Subcutaneous abdominal adipose tissue (tissue), 5 donors: ENCODE measurements around the gene TNIP1.
A peak's percentile ranks its signal among the peaks of the same experiment; 100 is the strongest.

ENCODE experiments used
- H3K27ac ChIP-seq: one replicate; pipeline ENCODE4 v1.7.0; 2013; ENCODE audit warnings: low read depth, mild to moderate bottlenecking, inconsistent platforms, low read length, moderate library complexity
- H3K27me3 ChIP-seq, 5 donors: one replicate each; pipeline ENCODE4 v1.7.0; 2013; ENCODE audit warnings: low read length in 5 of 5, inconsistent platforms in 1 of 5; ENCODE audit not compliant: control insufficient read depth in 5 of 5, insufficient read depth in 4 of 5
- H3K36me3 ChIP-seq, 5 donors: one replicate each; pipeline ENCODE4 v1.7.0; 2013; ENCODE audit warnings: low read length in 5 of 5; ENCODE audit not compliant: control insufficient read depth in 5 of 5, insufficient read depth in 5 of 5
- H3K4me1 ChIP-seq, 5 donors: one replicate each; pipeline ENCODE4 v1.7.0; 2013; ENCODE audit warnings: low read length in 5 of 5, mild to moderate bottlenecking in 3 of 5, moderate library complexity in 1 of 5; ENCODE audit not compliant: control insufficient read depth in 5 of 5, insufficient read depth in 5 of 5
- H3K4me3 ChIP-seq, 5 donors: one replicate each; pipeline ENCODE4 v1.7.0; 2013; ENCODE audit warnings: low read length in 5 of 5, low read depth in 1 of 5
- H3K9ac ChIP-seq, 5 donors: one replicate each; pipeline ENCODE4 v1.7.0; 2013; ENCODE audit warnings: low read length in 5 of 5, mild to moderate bottlenecking in 4 of 5, moderate library complexity in 3 of 5
- H3K9me3 ChIP-seq, 5 donors: one replicate each; pipeline ENCODE4 v1.7.0; 2013; ENCODE audit warnings: low read length in 5 of 5; ENCODE audit not compliant: control insufficient read depth in 5 of 5
- donor health status: healthy.
- donor health status: healthy.
- donor health status: healthy.
- donor health status: healthy.
- donor health status: healthy.

Gene TNIP1

DNA sequence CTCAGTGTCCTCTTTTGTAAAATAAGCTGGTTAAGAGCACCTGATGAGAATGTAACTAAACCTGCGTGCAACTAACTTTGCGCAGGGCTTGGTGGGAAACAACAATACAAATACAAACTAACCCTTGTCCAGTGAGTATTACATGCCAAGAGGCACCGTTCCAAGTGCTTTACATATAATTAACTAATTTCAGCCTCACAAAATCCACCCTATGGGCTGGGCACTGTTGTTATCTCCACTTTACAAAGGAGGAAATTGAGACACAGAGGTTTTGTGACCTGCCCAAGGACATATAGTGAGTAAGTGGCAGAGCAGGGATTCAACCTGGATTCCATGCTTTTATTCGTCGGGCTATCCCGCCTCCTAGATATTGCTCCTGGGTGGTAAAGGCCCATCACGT, 26.2 kb upstream of the TNIP1 start:
- Histone ChIP-seq H3K9me3 (no peaks in the 10 kb centered on the region), H3K27me3 (no peaks in the 10 kb centered on the region), H3K9ac (no peak overlapping the region), H3K36me3 (peaks cover 0 to 91% (median 78%) of the 10 kb centered on the region in 5 donors), H3K4me1 (peaks cover 11 to 54% (median 31%) of the 10 kb centered on the region in 5 donors), H3K27ac (peak overlapping the region; percentile 83), H3K4me3 (no peak overlapping the region)

- H3K9me3 ChIP-seq, result no peaks in the 10 kb centered on the region
- no peak overlapping the region for H3K4me3 ChIP-seq
- peaks cover 0 to 96% (median 83%) of the 10 kb centered on the region in 5 donors for H3K36me3 ChIP-seq
- no peaks in the 10 kb centered on the region for H3K27me3 ChIP-seq
- H3K27ac ChIP-seq, result peak overlapping the region; percentile 83
- H3K4me1 ChIP-seq, result peaks cover 11 to 60% (median 37%) of the 10 kb centered on the region in 5 donors
- H3K9ac ChIP-seq, result no peak overlapping the region
These were observed 25.7 kb upstream of the TNIP1 start for GRCh38 chr5:151106509-151106908.

GRCh38 chr5:151106043-151106442, 25.2 kb upstream of the TNIP1 start:
- Histone ChIP-seq H3K27me3 (no peaks in the 10 kb centered on the region), H3K36me3 (peaks cover 0 to 97% (median 84%) of the 10 kb centered on the region in 5 donors), H3K9ac (no peak overlapping the region), H3K4me1 (peaks cover 11 to 64% (median 40%) of the 10 kb centered on the region in 5 donors), H3K27ac (peak overlapping the region; percentile 83), H3K4me3 (no peak overlapping the region), H3K9me3 (no peaks in the 10 kb centered on the region)

GRCh38 chr5:151105561-151105960, 24.7 kb upstream of the TNIP1 start:
- H3K9ac ChIP-seq, result peak overlapping the region in 2 of 5 donors; percentile 52 to 67
- no peaks in the 10 kb centered on the region for H3K27me3 ChIP-seq
- H3K9me3 ChIP-seq, result no peaks in the 10 kb centered on the region
- peaks cover 11 to 69% (median 43%) of the 10 kb centered on the region in 5 donors for H3K4me1 ChIP-seq
- no peak overlapping the region for H3K4me3 ChIP-seq
- H3K27ac ChIP-seq, result peak overlapping the region; percentile 90
- peaks cover 0 to 96% (median 83%) of the 10 kb centered on the region in 5 donors for H3K36me3 ChIP-seq

- Histone ChIP-seq H3K9ac (peak overlapping the region in 2 of 5 donors; percentile 19 to 52), H3K9me3 (no peaks in the 10 kb centered on the region), H3K4me1 (peaks cover 11 to 76% (median 50%) of the 10 kb centered on the region in 5 donors), H3K27ac (peak overlapping the region; percentile 90), H3K4me3 (no peak overlapping the region), H3K27me3 (no peaks in the 10 kb centered on the region), H3K36me3 (peaks cover 0 to 93% (median 80%) of the 10 kb centered on the region in 5 donors)
These were observed 24.0 kb upstream of the TNIP1 start for GRCh38 chr5:151104795-151105194.

GRCh38 chr5:151101746-151102145, 20.9 kb upstream of the TNIP1 start:
- Histone ChIP-seq H3K27me3 (no peaks in the 10 kb centered on the region), H3K4me3 (no peak overlapping the region), H3K27ac (peak overlapping the region; percentile 90), H3K4me1 (peaks cover 8 to 79% (median 53%) of the 10 kb centered on the region in 5 donors), H3K9ac (peak overlapping the region in 4 of 5 donors; percentile 21 to 62 (median 47)), H3K9me3 (no peaks in the 10 kb centered on the region), H3K36me3 (peaks cover 0 to 71% (median 53%) of the 10 kb centered on the region in 5 donors)

GRCh38 chr5:151101151-151101550, 20.3 kb upstream of the TNIP1 start:
- no peaks in the 10 kb centered on the region for H3K9me3 ChIP-seq
- no peak overlapping the region for H3K4me3 ChIP-seq
- peak overlapping the region in 2 of 5 donors; percentile 21 to 62 for H3K9ac ChIP-seq
- H3K36me3 ChIP-seq, result peaks cover 0 to 65% (median 47%) of the 10 kb centered on the region in 5 donors
- H3K27me3 ChIP-seq, result no peaks in the 10 kb centered on the region
- H3K27ac ChIP-seq, result peak overlapping the region; percentile 90
- H3K4me1 ChIP-seq, result peaks cover 8 to 79% (median 59%) of the 10 kb centered on the region in 5 donors

DNA sequence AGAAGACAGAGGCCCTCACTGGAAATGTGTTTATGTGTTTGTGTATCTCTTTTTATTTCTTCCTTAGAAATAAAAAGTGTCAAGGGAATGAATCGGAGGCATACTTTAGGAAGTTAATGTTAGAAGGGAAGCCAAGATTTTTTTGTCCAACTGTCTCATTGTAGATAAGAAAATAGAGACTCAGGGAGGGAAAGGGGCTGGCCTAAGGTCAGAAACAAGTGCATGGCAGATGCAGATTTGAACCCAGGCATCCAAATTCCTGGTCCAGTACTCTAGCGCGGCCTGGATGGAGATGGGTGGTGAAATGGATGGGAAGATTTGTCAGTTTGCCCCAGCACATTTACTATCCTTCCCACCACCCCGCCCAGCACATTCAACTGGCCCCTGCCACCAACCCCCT, 19.8 kb upstream of the TNIP1 start:
- no peak overlapping the region for H3K4me3 ChIP-seq
- peak overlapping the region in 2 of 5 donors; percentile 28 to 45 for H3K9ac ChIP-seq
- no peaks in the 10 kb centered on the region for H3K9me3 ChIP-seq
- peaks cover 12 to 79% (median 64%) of the 10 kb centered on the region in 5 donors for H3K4me1 ChIP-seq
- H3K36me3 ChIP-seq, result peaks cover 0 to 61% (median 43%) of the 10 kb centered on the region in 5 donors
- H3K27ac ChIP-seq, result peak overlapping the region; percentile 90
- H3K27me3 ChIP-seq, result no peaks in the 10 kb centered on the region

DNA sequence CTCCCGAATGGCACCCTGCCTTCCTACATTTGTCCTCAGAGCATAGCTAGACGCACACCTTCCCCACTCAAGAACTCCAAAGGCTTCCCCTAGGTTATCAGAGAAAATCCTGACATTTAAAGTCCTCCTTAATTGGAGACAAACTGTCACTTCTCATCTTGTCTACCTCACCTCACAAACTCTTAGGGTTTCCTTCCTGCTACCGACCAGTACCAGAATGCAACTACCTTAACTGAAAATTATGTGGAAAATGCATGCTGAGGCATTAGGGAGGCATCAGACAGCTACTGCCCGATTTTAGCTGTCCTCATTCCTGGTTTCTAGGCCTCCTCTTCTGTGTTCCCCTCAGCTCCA, 17.9 kb upstream of the TNIP1 start:
- Histone ChIP-seq H3K9me3 (no peaks in the 10 kb centered on the region), H3K27ac (peak overlapping the region; percentile 98), H3K9ac (no peak overlapping the region), H3K27me3 (no peaks in the 10 kb centered on the region), H3K4me1 (peaks cover 22 to 81% (median 71%) of the 10 kb centered on the region in 5 donors), H3K36me3 (peaks cover 0 to 42% (median 25%) of the 10 kb centered on the region in 5 donors), H3K4me3 (no peak overlapping the region)

DNA sequence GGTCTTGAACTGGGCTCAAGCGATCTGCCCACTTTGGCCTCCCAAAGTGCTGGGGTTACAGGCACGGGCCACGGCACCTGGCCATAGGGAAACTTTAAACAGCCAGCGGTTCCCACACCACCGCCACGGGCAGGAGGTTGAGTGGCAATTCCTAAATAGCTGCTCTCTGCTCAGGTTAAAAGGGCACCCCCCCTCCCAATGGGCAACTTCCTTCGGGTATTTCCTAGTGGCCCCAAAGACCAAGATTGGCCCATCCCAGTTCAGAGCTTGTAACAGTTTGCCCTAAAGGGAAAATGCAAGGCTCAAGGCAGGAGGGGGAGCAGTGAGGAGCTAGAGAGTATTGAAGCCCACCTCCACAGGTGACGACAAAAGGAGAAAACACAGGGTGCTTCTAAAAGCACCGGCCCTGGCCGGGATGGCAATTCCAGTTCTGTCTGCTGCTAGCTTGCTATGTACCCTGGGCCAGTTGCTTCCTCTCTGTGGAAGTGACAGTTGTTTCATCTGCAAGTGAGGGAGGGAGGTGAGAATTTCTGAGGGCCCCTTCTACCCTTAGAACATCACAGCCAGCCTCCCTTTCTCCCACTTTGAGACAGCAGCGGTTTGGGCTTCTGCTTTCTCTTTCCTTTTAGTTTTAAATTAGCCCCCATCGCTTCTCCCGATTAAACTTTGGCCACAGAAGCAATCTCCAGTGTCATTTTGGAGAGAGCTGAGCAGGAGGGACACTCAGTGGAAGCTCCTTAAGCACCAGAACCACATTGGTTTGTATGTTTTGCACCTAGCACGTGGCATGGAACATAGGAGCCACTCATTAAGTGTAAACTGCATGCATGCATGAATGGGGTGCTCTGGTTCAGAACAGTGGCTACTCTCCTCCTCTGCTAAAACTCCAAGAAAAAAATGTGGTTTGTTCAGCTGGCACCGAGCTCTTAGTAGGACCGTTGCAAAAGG, 17.3 kb upstream of the TNIP1 start:
- peak overlapping the region; percentile 98 for H3K27ac ChIP-seq
- H3K4me3 ChIP-seq, result no peak overlapping the region
- H3K9me3 ChIP-seq, result no peaks in the 10 kb centered on the region
- H3K27me3 ChIP-seq, result no peaks in the 10 kb centered on the region
- peaks cover 27 to 88% (median 77%) of the 10 kb centered on the region in 5 donors for H3K4me1 ChIP-seq
- H3K36me3 ChIP-seq, result peaks cover 0 to 36% (median 20%) of the 10 kb centered on the region in 5 donors
- H3K9ac ChIP-seq, result peak overlapping the region in 1 of 5 donors; percentile 39
